Naive thymus-derived CD4-positive, alpha-beta T cell (primary cell): Measurements from ENCODE around the gene ARHGAP6. TPM values are rescaled to one million over a fixed set of nuclear protein-coding genes. Genes with fewer than 3 reads are reported as not detected.

Experiments
- ATAC-seq: fragments of 150-1000 bp; cut with Tn5 transposase; 2 replicates; pipeline ENCODE4 v1.10.0; 2021; ENCODE audit warnings: mild to moderate bottlenecking, moderate library complexity
- CTCF ChIA-PET: fragments of 350-600 bp; sonication (Branson Sonifier 250); formaldehyde crosslinking; loops from one replicate; lab custom pipeline; 2021; ENCODE audit warnings: antibody characterized with exemption; lab: Charles Lee
- POLR2A ChIA-PET: fragments of 350-600 bp; sonication (Branson Sonifier 250); formaldehyde crosslinking; loops from one replicate; lab custom pipeline; 2021; ENCODE audit warnings: antibody characterized with exemption, inconsistent platforms; lab: Charles Lee
- DNase-seq, 9 donors: peaks; one replicate each; pipeline versions ENCODE4 v3.0.0 to v3.0.0-alpha.2; 2020 to 2022; ENCODE audit warnings: mixed read lengths in 1 of 9
- H3K27ac ChIP-seq: one replicate; pipeline ENCODE4 v1.7.0; 2013; ENCODE audit warnings: mild to moderate bottlenecking, low read depth, low read length, moderate library complexity
- H3K27me3 ChIP-seq, 2 donors: one replicate each; pipeline ENCODE4 v1.7.0; 2013; ENCODE audit warnings: low read length in 2 of 2, mild to moderate bottlenecking in 2 of 2, moderate library complexity in 2 of 2; ENCODE audit not compliant: control insufficient read depth in 2 of 2, insufficient read depth in 2 of 2
- H3K36me3 ChIP-seq, 3 experiments: 1 replicate in 2 of 3; 2 replicates in 1 of 3; pipeline ENCODE4 v1.7.0; 2013; ENCODE audit warnings: low read length in 3 of 3, mild to moderate bottlenecking in 3 of 3, moderate library complexity in 1 of 3; ENCODE audit not compliant: insufficient read depth in 3 of 3, control insufficient read depth in 2 of 3
- H3K4me1 ChIP-seq, 2 donors: one replicate each; pipeline ENCODE4 v1.7.0; 2013; ENCODE audit warnings: low read length in 2 of 2, mild to moderate bottlenecking in 2 of 2, moderate library complexity in 1 of 2; ENCODE audit not compliant: control insufficient read depth in 2 of 2, insufficient read depth in 2 of 2
- H3K4me3 ChIP-seq: 2 replicates; pipeline ENCODE4 v1.7.0; 2013; ENCODE audit warnings: mild to moderate bottlenecking, low read length
- H3K9me3 ChIP-seq, 3 experiments: 1 replicate in 2 of 3; 2 replicates in 1 of 3; pipeline ENCODE4 v1.7.0; 2013; ENCODE audit warnings: low read length in 3 of 3; ENCODE audit not compliant: control insufficient read depth in 2 of 3
- H3K27ac Mint-ChIP-seq, 9 donors: one replicate each; pipeline ENCODE4 v1.8.0; 2020 to 2022; ENCODE audit warnings: mixed read lengths in 9 of 9, mild to moderate bottlenecking in 8 of 9, moderate library complexity in 5 of 9, inconsistent platforms in 2 of 9
- H3K27me3 Mint-ChIP-seq, 5 donors: one replicate each; pipeline ENCODE4 v1.8.0; 2021 to 2022; ENCODE audit warnings: mixed read lengths in 5 of 5, mild to moderate bottlenecking in 1 of 5
- H3K36me3 Mint-ChIP-seq, 5 donors: one replicate each; pipeline ENCODE4 v1.8.0; 2020 to 2022; ENCODE audit warnings: mixed read lengths in 5 of 5, mild to moderate bottlenecking in 3 of 5, inconsistent platforms in 1 of 5
- H3K4me1 Mint-ChIP-seq, 7 donors: one replicate each; pipeline ENCODE4 v1.8.0; 2020 to 2022; ENCODE audit warnings: mixed read lengths in 7 of 7, mild to moderate bottlenecking in 3 of 7, inconsistent platforms in 1 of 7
- H3K4me3 Mint-ChIP-seq, 10 donors: one replicate each; pipeline ENCODE4 v1.8.0; 2020 to 2022; ENCODE audit warnings: mild to moderate bottlenecking in 10 of 10, mixed read lengths in 10 of 10, moderate library complexity in 6 of 10, inconsistent platforms in 2 of 10
- H3K9me3 Mint-ChIP-seq, 11 donors: one replicate each; pipeline ENCODE4 v1.8.0; 2020 to 2022; ENCODE audit warnings: mixed read lengths in 11 of 11, mild to moderate bottlenecking in 4 of 11, inconsistent platforms in 1 of 11, moderate library complexity in 1 of 11
- intact Hi-C, 2 donors: fragments of 100-400 bp; cut with micrococcal nuclease; formaldehyde crosslinking; loops; one replicate each; pipeline ENCODE4 v1.15.1; 2023
- polyA plus RNA-seq, 2 donors: library from polyadenylated mRNA; unstranded; fragments of 300-500 nt; fragmentation: Illumina TruSeq; gene quantifications; one replicate each; pipeline ENCODE4 v1.2.3, GENCODE V29; 2021
- total RNA-seq, 6 experiments: library from RNA in 5 of 6; stranded (reverse) in 5 of 6; gene quantifications; 1 replicate in 5 of 6; 2 replicates in 1 of 6; pipeline ENCODE4 v1.2.3 and lab custom pipeline; 2021 to 2026

ARHGAP6 gene
- total and polyA plus RNA-seq, 7 experiments from 2014 or later = 0.11 to 0.83 TPM; not detected in 5

DNA sequence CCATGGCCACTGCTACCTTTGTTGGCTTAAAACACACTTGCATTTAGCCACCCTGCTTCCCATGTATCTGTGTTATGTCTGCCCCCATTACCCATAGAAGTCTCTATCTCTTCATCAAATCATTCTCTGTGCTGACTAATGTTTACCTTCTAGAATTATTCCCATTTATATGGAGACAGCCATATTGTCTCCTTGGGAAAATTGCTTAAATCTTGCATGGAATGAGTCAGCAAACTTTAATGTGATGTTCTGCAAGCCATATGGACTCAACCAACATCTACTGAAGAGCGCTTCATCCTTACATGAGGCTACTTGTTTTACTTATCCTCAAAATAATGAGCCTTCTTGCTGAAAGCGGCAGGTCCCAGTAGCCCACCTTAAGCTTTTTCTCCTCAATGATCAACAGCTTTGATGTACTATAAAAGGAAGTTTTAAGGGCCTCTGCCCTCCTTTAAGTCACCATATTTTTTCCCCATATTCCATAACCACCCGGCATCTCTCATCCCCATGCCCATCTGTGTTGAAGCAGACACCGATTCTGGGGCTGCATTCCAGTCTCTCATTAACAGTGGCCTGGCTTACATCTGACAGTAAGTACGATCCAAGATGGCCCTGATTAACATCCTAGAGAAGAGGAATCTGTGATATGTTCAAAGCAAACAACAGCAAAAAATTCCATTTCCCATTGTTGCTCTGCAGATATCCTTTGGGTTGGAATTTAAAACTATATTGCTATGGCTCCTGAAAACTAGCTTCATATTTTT, 130.4 kb downstream of the ARHGAP6 start:
- Mint-ChIP-seq H3K27ac (peak overlapping the region in 1 of 9 donors; percentile 2), H3K4me3 (no peak overlapping the region), H3K9me3 (no peaks in the 10 kb centered on the region), H3K4me1 (no peaks in the 10 kb centered on the region), H3K36me3 (no peaks in the 10 kb centered on the region), H3K27me3 (peaks cover 0 to 2% (median 0%) of the 10 kb centered on the region in 5 donors)
- Histone ChIP-seq H3K4me1 (no peaks in the 10 kb centered on the region), H3K36me3 (no peaks in the 10 kb centered on the region), H3K27ac (no peak overlapping the region), H3K4me3 (no peak overlapping the region), H3K27me3 (no peaks in the 10 kb centered on the region), H3K9me3 (no peaks in the 10 kb centered on the region)
- intact Hi-C loops = loop anchor here in 1 of 2 donors (10.0 kb wide), 1 partner anchor 391 kb away; no protein-coding TSS in a partner anchor
- DNase-seq = no peak
- POLR2A ChIA-PET = interaction anchor here (0.7 kb wide), 1 partner anchor 23 kb away, joined by 4 read pairs; no protein-coding TSS in a partner anchor
- CTCF ChIA-PET = interaction anchor here (0.7 to 1.3 kb wide), 2 partner anchors 10 to 273 kb away, joined by 3 to 5 read pairs; no protein-coding TSS in a partner anchor
- ATAC-seq = no peak

DNA sequence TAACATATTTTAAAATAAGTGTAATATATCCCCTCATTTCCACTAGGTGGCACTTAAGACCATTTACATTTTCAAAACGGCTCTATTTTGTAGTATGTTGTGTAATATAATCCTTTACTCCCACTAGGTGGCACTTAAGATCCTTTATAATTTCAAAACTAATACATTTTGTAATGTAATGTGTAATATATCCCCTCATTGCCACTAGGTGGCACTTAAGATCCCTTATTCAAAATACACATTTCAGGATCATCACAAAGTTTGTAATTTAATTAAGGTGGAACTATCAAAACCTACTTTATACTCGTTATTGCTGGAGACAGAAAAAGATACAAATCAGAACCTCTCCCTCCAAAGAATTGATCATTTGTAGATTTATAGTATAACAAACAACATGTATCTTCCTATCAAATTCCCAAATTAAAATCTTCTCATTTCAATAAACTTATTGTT, 132.5 kb downstream of the ARHGAP6 start:
- intact Hi-C loops = loop anchor here (1.0 to 10.0 kb wide), 8 partner anchors 191 to 1168 kb away; no protein-coding TSS in a partner anchor
- ATAC-seq (peak; percentile 99), DNase-seq (peak in 7 of 9 donors; percentile 35 to 82 (median 68))
- Histone ChIP-seq H3K27me3 (no peaks in the 10 kb centered on the region), H3K4me3 (no peak overlapping the region), H3K9me3 (no peaks in the 10 kb centered on the region), H3K4me1 (no peaks in the 10 kb centered on the region), H3K27ac (no peak overlapping the region), H3K36me3 (no peaks in the 10 kb centered on the region)
- no peak overlapping the region for H3K4me3 Mint-ChIP-seq
- H3K27me3 Mint-ChIP-seq = peaks cover 0 to 2% (median 0%) of the 10 kb centered on the region in 5 donors
- H3K4me1 Mint-ChIP-seq = no peaks in the 10 kb centered on the region
- H3K27ac Mint-ChIP-seq = no peak overlapping the region
- H3K9me3 Mint-ChIP-seq = no peaks in the 10 kb centered on the region
- POLR2A ChIA-PET = no interaction called here
- CTCF ChIA-PET = no interaction called here
- H3K36me3 Mint-ChIP-seq = no peaks in the 10 kb centered on the region

DNA sequence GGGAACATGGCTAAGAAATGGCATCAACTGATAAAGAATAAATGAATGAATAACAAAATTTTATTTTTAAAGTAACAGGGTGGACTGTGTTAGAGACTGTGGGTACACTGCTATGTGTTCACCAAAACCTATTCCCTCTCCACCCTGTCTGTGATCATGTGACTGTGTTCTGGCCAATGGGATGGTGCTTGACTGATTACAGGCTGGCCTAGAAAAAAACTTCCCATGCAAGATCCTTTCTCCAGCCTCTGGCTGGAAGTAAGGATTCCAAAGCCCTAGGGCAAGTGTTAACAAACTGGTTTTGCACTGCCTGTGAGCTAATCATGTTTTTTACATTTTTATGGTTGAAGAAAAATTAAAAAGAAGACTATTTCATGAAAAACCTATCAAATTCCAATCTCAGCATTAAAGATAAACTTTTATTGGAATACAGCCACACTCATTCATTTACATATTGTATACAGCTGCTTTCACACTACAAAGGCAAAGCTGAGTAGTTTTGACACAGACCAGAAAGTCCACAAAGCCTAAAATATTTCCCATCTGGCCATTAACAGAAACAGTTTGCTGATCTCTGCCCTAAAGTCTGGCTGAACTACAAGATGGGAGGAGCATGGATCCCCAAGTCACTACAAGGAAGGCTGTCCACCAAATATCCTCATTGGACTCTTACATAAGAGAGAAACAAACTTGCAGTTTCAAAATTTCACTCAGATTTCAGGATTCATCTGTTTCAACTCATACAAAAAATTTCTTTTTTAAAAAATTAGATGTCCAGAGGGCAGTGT, 133.2 kb downstream of the ARHGAP6 start:
- Histone ChIP-seq H3K4me3 (no peak overlapping the region), H3K27me3 (no peaks in the 10 kb centered on the region)
- no peaks in the 10 kb centered on the region for H3K9me3 Mint-ChIP-seq

GRCh38 chrX:11531226-11531625, 134.5 kb downstream of the ARHGAP6 start:
- Histone ChIP-seq H3K27me3 (no peaks in the 10 kb centered on the region), H3K9me3 (no peaks in the 10 kb centered on the region), H3K4me3 (no peak overlapping the region), H3K4me1 (no peaks in the 10 kb centered on the region), H3K36me3 (no peaks in the 10 kb centered on the region), H3K27ac (no peak overlapping the region)
- no peak for ATAC-seq
- Mint-ChIP-seq H3K4me1 (no peaks in the 10 kb centered on the region), H3K27ac (no peak overlapping the region), H3K9me3 (no peaks in the 10 kb centered on the region), H3K4me3 (no peak overlapping the region), H3K36me3 (no peaks in the 10 kb centered on the region), H3K27me3 (peaks cover 0 to 2% (median 0%) of the 10 kb centered on the region in 5 donors)
- ChIA-PET POLR2A (no interaction called here), CTCF (interaction anchor here (0.8 to 2.1 kb wide), 6 partner anchors 27 to 255 kb away, joined by 3 to 7 read pairs (median 4); no protein-coding TSS in a partner anchor)
- intact Hi-C loops = loop anchor here (5.0 to 10.0 kb wide), 3 partner anchors 386 to 1036 kb away; no protein-coding TSS in a partner anchor
- DNase-seq = no peak

More for the DNA sequence above, 133.2 kb downstream of the ARHGAP6 start:
- Histone ChIP-seq H3K4me1 (no peaks in the 10 kb centered on the region), H3K27ac (no peak overlapping the region), H3K9me3 (no peaks in the 10 kb centered on the region), H3K36me3 (no peaks in the 10 kb centered on the region)
- Mint-ChIP-seq H3K27ac (peak overlapping the region in 1 of 9 donors; percentile 19), H3K36me3 (no peaks in the 10 kb centered on the region), H3K27me3 (peaks cover 0 to 2% (median 0%) of the 10 kb centered on the region in 5 donors), H3K4me1 (no peaks in the 10 kb centered on the region), H3K4me3 (no peak overlapping the region)
- DNase-seq = no peak
- ATAC-seq = no peak
- POLR2A ChIA-PET = interaction anchor here (0.8 kb wide), 1 partner anchor 238 kb away, joined by 3 read pairs; no protein-coding TSS in a partner anchor
- CTCF ChIA-PET = interaction anchor here (0.6 to 2.1 kb wide), 7 partner anchors 26 to 1483 kb away, joined by 3 to 7 read pairs (median 4); no protein-coding TSS in a partner anchor
- intact Hi-C loops = loop anchor here (1.0 to 10.0 kb wide), 8 partner anchors 192 to 1168 kb away; no protein-coding TSS in a partner anchor

DNA sequence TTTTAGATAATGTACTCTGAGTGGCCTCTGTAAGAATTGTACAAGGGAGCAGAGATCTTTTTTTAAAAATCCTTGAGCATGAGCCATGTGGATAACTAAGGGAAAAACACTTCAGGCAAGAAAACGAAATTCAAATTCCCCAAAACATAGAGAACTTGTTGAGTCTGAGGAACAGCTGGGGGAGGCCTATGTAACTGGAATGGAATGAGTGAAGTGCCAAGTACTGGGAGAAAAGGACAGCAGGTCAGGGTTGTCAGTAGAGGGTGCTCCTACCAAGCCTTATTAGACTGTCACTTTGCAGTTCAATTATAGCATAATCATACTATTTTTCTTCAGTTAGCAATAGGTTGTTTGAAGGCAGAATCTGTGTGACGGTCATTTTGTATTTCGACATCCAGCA, 135.1 kb downstream of the ARHGAP6 start:
- Mint-ChIP-seq H3K4me1 (no peaks in the 10 kb centered on the region), H3K4me3 (no peak overlapping the region), H3K36me3 (no peaks in the 10 kb centered on the region), H3K27me3 (peaks cover 0 to 2% (median 0%) of the 10 kb centered on the region in 5 donors), H3K27ac (no peak overlapping the region), H3K9me3 (no peaks in the 10 kb centered on the region)
- ChIA-PET POLR2A (no interaction called here), CTCF (interaction anchor here (2.1 kb wide), 1 partner anchor 256 kb away, joined by 7 read pairs; no protein-coding TSS in a partner anchor)
- no peak overlapping the region for H3K27ac ChIP-seq
- no peaks in the 10 kb centered on the region for H3K36me3 ChIP-seq
- intact Hi-C loops = loop anchor here (5.0 to 10.0 kb wide), 3 partner anchors 386 to 1037 kb away; no protein-coding TSS in a partner anchor
- no peaks in the 10 kb centered on the region for H3K27me3 ChIP-seq
- no peaks in the 10 kb centered on the region for H3K4me1 ChIP-seq
- H3K4me3 ChIP-seq = no peak overlapping the region
- ATAC-seq (no peak), DNase-seq (no peak)
- no peaks in the 10 kb centered on the region for H3K9me3 ChIP-seq

GRCh38 chrX:11528623-11529022, 137.1 kb downstream of the ARHGAP6 start:
- no peak overlapping the region for H3K4me3 Mint-ChIP-seq
- no peak for DNase-seq
- no peak overlapping the region for H3K4me3 ChIP-seq
- peaks cover 0 to 2% (median 0%) of the 10 kb centered on the region in 5 donors for H3K27me3 Mint-ChIP-seq
- intact Hi-C loops = no loop called here
- ATAC-seq = no peak
- H3K9me3 Mint-ChIP-seq = no peaks in the 10 kb centered on the region
- ChIA-PET POLR2A (no interaction called here), CTCF (no interaction called here)
- H3K9me3 ChIP-seq = no peaks in the 10 kb centered on the region
- no peaks in the 10 kb centered on the region for H3K27me3 ChIP-seq
- H3K4me1 ChIP-seq = no peaks in the 10 kb centered on the region
- no peak overlapping the region for H3K27ac ChIP-seq
- H3K36me3 Mint-ChIP-seq = no peaks in the 10 kb centered on the region
- no peaks in the 10 kb centered on the region for H3K4me1 Mint-ChIP-seq
- H3K36me3 ChIP-seq = no peaks in the 10 kb centered on the region
- H3K27ac Mint-ChIP-seq = no peak overlapping the region
